HG03575 (cell line): Measurements from ENCODE around the gene RAB7A.
"Not testable (repeated sequence)": the region's sequence is repeated elsewhere in the genome, so short reads cannot be mapped to it uniquely, and the experiment has no call there.

Experiments used
- ATAC-seq: cut with Tn5 transposase; IDR thresholded peaks from one replicate; pipeline ENCODE4 v1.9.1; 2021; ENCODE audit not compliant: unreplicated experiment, insufficient number of reproducible peaks, low FRiP score; ENCODE audit errors: extremely low read depth

The RAB7A gene

DNA sequence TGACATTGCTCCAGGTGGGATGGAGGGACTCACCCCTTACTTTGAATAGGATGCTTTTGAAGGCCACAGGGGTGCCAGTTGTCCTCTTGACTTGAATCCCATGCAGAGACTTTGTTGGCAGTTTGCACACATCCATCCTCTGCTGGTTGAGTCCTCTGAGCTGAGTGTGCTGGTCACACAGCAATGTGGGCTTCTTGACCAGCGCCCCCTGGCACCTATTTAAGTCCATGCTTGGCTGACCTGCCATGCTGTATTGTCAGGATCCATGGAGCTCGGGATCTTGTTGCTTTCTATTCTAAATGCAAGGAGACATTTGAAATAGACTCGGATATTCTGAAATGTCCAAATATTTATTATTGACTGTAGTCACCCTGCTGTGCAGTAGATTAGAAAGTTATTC is 19.8 kb downstream of the RAB7A start:
- no peak for ATAC-seq

DNA sequence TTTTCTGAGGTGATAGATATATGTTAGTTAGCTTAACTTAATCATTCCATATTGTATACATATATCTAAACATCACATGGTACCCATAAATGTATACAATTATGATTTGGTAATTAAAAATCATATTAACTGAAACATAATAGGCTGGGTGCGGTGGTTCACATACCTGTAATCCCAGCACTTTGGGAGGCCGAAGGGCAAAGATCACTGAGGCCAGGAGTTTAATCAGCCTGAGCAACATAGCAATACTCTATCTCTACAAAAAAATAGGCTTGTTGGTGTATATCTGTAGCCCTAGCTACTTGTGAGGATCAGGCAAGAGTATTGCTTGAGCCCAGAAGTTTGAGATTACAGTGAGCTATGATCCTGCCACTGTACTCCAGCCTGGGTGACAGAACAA is 20.9 kb downstream of the RAB7A start:
- ATAC-seq = no peak

DNA sequence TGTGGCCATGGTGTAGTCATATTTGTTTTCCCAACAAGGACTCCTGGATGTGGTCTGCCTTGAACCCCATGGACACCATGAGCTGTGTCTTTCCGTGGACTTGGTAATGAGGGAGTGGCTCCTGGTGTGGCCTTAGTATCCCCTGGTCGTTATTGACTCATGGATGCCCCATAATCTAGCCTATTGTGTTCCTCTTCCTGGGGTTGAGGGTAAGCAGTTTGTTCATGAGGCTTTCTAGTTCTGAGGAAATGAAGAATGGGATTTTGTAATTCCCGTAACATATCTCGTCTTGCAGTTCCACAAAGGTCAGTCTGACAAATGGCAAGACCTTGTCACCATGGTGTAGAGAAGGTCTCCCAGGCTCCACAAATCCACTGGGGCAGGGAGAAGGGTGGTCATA is 22.6 kb downstream of the RAB7A start:
- ATAC-seq = no peak

DNA sequence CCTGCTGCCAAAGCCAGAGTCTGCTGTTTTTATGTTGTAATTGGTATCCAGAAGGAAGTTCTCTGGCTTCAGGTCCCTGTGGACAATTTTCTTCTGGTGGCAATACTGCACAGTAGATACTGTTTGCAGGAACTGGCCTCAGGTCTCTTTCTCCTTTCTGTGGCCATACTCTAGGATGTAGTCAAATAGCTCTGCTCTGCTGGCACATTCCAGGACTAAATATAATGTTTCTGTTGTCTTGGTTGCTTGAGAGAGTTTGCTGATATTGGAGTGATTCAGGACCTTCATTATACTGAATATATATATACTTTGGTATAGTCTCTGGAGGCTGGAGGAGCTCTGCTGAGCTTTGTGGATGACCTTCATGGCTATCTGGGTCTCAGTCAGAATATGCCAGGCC is 23.1 kb downstream of the RAB7A start:
- no peak for ATAC-seq

DNA sequence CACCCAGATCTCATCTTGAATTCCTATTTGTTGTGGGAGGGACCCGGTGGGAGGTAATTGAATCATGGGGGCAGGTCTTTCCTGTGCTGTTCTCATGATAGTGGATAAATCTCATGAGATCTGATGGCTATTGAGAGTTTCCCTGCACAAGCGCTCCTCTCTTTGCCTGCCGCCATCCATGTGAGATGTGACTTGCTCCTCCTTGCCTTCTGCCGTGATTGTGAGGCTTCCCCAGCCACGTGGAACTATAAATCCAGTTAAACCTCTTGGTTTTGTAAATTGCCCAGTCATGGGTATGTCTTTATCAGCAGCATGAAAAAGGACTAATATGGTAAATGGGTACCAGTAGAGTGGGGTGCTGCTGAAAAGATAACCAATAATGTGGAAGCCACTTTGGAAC is 23.6 kb downstream of the RAB7A start:
- ATAC-seq = not testable (repeated sequence)

DNA sequence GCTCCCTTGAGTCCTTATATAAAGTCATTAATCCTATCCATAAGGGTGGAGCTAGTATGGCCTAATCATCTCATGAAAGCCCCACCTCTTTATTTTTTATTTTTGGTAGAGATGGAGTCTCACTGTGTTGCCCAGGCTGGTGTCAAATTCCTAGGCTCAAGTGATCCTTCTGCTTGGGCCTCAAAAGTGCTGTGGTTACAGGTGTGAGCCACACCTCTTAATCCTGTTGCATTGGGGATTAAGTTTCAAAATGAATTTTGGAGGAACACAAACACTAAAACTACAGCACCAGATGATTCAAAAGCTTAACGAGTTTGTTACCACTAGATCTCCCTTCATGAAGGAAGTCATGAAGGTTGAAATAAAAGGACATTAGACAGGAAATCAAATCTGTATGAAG is 27.7 kb downstream of the RAB7A start:
- no peak for ATAC-seq

DNA sequence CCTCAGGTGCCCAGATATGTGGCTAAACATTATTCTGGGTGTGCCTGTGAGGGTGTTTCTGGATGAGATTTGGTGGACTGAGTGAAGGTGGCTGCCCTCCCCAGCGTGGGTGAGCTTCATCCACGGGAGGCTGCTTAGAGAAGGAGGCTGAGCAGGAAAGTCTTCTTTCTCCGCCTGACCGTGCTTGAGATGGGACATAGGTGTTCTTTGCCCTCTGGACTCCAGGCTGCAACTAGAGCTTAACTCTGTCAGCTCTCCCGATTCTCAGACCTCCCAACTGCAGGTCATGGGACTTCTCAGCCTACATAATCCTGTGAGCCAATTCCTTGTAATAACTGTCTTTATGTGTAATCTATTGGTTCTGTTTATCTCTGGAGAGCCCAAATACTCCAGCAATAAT is 34.1 kb downstream of the RAB7A start:
- no peak for ATAC-seq

DNA sequence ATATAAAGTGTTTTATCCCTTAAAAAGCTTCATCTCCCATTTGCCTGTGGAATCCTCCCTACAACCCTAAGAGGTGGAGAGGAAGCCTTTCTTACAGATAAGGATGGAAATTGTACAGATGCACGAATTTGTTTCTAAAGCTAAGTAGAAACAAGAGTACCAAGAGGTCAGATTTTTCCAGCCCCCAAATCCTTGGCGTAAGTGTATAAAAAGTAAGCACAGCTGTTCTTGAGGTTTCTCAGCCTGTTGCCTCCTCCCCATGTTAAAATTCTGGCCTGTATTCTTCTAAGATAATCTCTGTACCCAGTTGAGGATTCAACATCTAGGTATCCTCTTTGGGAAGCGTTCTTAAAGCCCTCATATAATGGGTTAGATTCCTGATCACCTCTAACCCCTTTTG is 34.9 kb downstream of the RAB7A start:
- ATAC-seq = no peak

DNA sequence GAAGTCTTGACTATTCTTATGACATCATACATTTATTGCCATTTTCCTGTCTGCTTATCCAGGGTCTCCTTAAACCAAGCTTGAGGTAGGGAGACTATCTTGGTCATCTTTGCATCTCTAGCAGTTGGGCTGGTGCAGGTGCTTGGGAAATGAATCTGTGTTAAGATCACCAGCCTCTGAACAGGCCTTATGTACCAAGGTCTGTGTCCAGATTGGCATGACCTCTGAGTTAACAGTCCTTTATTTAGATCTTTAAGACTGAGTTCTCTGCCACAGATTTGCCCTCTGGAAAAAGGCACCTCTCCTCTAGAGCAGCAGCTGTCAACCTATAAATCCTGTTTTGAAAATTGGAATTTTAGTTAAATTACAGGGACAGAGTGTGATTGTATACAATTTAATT is 35.4 kb downstream of the RAB7A start:
- no peak for ATAC-seq

DNA sequence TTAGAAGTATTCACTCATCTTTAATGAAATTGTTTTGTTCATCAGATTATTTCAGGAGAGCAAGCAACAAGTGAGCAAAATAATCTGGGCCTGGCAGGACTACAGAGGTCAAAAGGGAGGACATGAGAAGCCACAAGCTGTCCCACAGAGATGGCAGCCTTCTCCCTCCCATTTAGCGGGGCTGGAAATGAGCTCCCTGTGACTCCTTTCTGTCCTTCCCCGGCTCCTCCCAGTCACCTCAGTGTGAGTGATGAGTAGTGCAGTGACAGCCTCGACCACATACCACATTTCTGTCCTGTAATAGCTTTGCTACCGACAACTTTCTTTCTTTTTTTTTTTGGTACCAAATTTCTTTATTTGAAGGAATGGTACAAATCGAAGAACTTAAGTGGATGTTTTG is 38.0 kb downstream of the RAB7A start:
- ATAC-seq = no peak

DNA sequence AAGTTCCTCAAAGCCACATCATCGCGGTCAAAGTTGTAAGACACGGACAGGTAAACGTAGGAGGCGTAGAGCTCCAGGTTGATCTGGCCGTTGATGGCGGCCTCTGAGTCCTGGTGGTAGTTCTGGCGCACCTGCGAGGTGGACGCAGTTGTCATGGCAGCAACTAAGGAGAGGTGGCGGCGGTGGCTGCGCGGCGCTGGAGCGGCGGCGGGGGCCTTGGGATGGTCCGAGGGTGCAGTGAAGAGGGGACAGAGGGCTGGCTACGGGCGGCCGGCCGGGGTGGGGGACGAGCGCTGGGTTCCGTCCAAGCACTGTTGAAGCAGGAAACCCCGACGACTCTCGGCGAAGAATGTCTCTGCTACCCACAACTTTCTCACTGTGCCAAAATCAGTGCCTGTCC is 38.9 kb downstream of the RAB7A start:
- no peak for ATAC-seq

DNA sequence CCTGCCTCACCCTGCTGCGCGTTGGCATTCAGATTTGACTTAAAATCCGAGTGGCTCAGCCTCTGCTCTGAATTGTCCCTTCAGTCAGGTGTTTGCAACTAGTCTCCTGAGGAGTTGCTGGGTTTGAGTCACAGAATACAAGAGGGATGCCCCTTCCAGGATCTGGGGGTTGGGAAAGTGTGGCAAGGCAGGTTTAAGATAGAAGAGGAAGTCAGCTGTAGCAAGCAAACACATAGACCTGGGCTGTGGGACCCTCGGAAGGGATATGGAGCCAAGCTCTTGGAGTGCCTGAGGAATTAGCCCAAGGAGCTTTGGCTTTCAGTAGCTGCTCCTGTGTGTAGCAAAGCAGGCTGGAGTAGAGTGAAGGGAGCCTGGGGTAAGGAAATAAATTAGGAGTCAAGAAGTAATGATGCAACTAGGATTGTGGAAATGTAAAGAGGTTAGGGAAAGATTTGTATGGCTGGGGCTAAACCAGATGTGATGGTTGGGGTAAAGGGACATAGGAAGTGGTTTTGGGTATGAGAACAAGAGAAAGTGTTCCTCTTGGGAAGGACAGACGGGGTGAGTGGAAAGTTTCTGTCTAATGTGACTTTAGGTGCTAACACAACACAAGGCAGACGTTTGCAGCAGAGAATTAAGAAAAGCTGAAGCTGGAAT is 41.2 kb downstream of the RAB7A start:
- ATAC-seq = no peak

DNA sequence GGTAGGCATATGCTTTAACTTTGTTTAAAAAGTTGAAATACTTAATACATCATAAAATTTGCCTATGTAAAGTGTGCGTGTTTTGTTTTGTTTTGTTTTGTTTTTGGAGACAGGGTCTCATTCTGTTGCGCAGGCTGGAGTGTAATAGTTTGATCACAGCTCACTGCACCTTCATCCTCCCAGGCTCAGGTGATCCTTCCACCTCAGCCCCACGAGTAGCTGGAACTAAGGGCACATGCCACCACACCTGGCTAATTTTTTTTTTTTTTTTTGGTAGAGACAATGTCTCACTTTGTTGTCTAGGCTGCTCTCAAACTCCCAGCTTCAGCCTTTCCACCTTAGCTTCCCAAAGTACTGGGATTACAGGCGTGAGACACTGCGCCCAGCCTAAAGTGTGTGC is 42.5 kb downstream of the RAB7A start:
- ATAC-seq = no peak

DNA sequence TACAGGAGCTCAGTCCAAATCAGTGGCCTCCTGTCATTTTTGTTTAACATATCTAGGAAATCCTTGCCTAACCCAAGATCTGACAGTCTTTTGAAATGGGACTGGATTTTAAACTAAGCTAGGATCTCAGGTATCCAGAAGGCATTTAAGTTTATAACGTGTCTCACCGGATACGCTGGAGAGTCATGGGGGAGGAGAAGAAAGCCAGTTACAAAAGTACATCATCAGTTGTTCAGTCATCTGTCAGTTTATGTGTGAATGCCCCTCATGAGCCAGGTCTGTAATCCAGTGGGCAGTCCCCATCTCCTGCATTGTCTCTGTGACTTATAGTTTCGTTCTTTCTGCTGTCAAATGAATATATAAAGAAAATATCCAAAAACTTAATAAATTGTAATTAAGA is 44.4 kb downstream of the RAB7A start:
- ATAC-seq = no peak

DNA sequence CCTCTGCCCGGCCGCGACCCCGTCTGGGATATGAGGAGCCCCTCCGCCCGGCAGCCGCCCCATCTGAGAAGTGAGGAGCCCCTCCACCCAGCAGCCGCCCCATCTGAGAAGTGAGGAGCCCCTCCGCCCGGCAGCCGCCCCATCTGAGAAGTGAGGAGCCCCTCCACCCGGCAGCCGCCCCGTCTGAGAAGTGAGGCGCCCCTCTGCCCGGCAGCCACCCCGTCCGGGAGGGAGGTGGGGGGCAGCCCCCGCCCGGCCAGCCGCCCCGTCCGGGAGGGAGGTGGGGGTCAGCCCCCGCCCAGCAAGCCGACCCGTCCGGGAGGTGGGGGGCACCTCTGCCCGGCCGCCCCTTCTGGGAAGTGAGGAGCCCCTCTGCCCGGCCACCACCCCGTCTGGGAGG is 47.2 kb downstream of the RAB7A start:
- not testable (repeated sequence) for ATAC-seq

DNA sequence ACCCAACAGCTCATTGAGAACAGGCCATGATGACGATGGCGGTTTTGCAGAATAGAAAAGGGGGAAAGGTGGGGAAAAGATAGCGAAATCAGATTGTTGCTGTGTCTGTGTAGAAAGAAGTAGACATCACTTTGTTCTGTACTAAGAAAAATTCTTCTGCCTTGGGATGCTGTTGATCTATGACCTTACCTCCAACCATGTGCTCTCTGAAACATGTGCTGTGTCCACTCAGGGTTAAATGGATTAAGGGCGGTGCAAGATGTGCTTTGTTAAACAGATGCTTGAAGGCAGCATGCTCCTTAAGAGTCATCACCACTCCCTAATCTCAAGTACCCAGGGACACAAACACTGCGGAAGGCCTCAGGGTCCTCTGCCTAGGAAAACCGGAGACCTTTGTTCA is 47.6 kb downstream of the RAB7A start:
- ATAC-seq = not testable (repeated sequence)

DNA sequence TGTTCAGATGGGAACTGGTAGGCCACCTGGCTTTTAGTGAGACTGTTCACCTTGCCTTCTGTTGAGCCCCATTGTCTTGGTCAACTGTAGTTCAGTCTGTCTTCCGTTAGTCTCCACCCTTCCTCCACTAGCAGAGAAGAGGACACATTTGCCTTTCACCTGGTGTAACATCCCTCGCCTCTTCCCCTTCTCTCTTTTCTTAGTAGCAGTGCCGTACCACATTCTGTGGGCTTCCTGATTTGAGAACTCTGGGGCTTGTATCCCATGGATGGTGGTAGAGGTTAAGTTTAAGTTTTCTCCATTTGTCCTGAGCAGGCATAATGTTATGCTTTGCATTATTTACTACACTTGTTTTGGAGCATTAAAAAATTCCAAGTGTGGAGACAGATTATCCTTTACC is 49.3 kb downstream of the RAB7A start:
- no peak for ATAC-seq

DNA sequence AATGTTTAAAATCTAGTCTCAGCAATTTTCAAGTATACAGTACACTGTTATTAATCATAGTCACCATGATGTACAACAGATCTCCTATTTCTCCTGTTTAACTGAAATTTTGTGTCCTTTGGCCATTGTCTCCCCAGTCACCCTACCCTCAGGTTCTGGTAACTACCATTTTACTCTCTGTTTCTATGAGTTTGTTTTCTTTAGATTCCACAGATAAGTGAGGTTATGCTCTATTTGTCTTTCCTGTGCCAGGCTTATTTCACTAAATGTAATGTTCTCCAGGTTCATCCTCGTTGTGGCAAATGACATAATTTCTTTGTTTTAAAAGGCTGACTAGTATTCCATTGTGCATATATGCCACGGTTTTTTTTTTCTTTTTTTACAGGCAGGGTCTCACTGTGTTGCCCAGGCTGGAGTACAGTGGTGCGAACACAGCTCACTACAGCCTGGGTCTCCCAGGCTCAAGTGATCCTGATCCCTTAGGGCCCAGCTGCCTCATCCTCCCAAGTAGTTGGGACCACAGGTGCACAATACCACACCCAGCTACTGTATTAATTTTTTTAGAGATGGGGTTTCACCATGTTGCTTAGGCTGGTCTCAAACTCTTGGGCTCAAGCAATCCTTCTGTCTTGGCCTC is 50.0 kb downstream of the RAB7A start:
- no peak for ATAC-seq

DNA sequence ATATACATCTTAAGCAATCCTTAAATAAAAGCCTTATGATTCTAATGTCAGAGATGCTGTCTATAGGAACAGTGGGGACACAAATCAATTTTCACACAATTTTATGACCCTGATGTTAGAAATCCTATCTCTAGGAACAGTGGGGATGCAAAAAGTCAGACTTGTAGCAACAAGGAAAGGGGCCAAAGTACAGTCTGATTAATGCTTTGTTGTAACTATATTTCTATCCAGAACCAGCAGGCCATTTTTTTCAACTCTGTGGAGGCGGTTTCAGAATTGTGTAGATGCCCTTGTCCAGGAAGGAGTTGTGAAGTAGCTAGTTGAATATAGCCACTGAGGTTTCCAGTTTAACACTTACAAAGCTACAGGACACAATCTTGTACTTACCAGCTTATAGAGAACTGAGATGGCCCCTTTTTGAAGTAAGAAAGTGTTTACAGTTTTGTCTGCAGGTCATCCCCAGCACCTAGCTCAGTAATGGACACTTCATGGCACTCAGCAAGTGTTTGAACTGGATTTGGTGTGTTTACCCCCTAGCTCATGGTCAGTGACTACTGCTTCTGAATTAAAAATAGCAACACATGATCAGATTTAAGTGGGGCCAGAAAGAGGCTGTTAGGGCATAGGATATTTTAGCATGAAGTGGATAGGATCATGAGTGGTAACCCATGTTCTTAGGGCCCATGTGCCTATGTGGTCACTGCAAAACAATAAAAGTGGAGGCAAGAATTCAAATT is 54.3 kb downstream of the RAB7A start:
- ATAC-seq = no peak

DNA sequence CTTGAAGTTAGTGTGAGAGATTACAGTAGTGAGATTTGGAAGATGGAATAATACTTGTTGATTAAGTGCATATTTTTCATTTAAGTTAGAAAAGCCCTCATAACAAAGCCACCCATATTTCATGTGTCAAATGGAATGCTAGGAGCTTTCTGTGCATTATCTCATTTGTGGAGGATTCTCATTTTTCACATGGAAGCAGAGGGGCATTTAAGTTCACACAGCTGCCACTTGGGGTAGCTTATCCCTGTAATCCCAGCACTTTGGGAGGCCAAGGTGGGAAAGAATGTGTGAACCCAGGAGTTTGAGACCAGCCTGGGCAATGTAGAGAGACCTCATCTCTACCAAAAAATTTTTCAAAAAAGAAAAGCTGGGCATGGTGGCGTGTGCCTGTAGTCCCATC is 55.2 kb downstream of the RAB7A start:
- ATAC-seq = no peak
